LoVo (cell line): Measurements from ENCODE around the gene TLR2.
A peak's percentile ranks its signal among the peaks of the same experiment; 100 is the strongest.
"Not testable (repeated sequence)": the region's sequence is repeated elsewhere in the genome, so short reads cannot be mapped to it uniquely, and the experiment has no call there.

ENCODE experiments used
- DNase-seq: peaks from one replicate; pipeline ENCODE4 v3.0.0-alpha.2; 2016; ENCODE audit warnings: low spot score

The TLR2 gene

GRCh38 chr4:153661215-153661822 is 22.8 kb upstream of the TLR2 start:
- DNase-seq: no peak

- DNase-seq: no peak
These were observed 22.2 kb upstream of the TLR2 start for GRCh38 chr4:153661908-153662307.

- DNase-seq: no peak
These were observed 20.4 kb upstream of the TLR2 start for GRCh38 chr4:153663667-153664066.

GRCh38 chr4:153666505-153666904 is 17.6 kb upstream of the TLR2 start:
- not testable (repeated sequence) for DNase-seq

- no peak for DNase-seq
These were observed 15.4 kb upstream of the TLR2 start for GRCh38 chr4:153668647-153669046.

- DNase-seq: no peak
These were observed 14.2 kb upstream of the TLR2 start for GRCh38 chr4:153669838-153670237.

GRCh38 chr4:153676486-153676885 is 7.6 kb upstream of the TLR2 start:
- no peak for DNase-seq

- peak; percentile 28 for DNase-seq
These were observed 7.1 kb upstream of the TLR2 start for GRCh38 chr4:153676984-153677383.

GRCh38 chr4:153679486-153679885 is 4.6 kb upstream of the TLR2 start:
- no peak for DNase-seq

GRCh38 chr4:153683763-153684181 is 308 bp upstream of the TLR2 start:
- DNase-seq: no peak

- DNase-seq: no peak
These were observed 891 bp downstream of the TLR2 start for GRCh38 chr4:153684971-153685371.

GRCh38 chr4:153704522-153704921 is 20.4 kb downstream of the TLR2 start:
- no peak for DNase-seq

GRCh38 chr4:153705743-153706468 is 21.8 kb downstream of the TLR2 start:
- DNase-seq: no peak

- DNase-seq: no peak
These were observed 22.4 kb downstream of the TLR2 start for GRCh38 chr4:153706519-153706918.

GRCh38 chr4:153710681-153711080 is 26.6 kb downstream of the TLR2 start:
- no peak for DNase-seq

GRCh38 chr4:153713866-153714646 is 30.0 kb downstream of the TLR2 start:
- DNase-seq: no peak

- DNase-seq: no peak
These were observed 38.0 kb downstream of the TLR2 start for GRCh38 chr4:153722036-153722435.

GRCh38 chr4:153724606-153725005 is 40.5 kb downstream of the TLR2 start:
- DNase-seq: no peak

- no peak for DNase-seq
These were observed 41.2 kb downstream of the TLR2 start for GRCh38 chr4:153725136-153725830.

GRCh38 chr4:153725831-153726154 is 41.7 kb downstream of the TLR2 start:
- no peak for DNase-seq

- DNase-seq: no peak
These were observed 44.1 kb downstream of the TLR2 start for GRCh38 chr4:153728151-153728550.

GRCh38 chr4:153728660-153729059 is 44.6 kb downstream of the TLR2 start:
- DNase-seq: no peak

- no peak for DNase-seq
These were observed 45.8 kb downstream of the TLR2 start for GRCh38 chr4:153729895-153730294.
